ENCODE data around the gene WWC2.
A peak's percentile ranks its signal among the peaks of the same experiment; 100 is the strongest.

The WWC2 gene

DNA sequence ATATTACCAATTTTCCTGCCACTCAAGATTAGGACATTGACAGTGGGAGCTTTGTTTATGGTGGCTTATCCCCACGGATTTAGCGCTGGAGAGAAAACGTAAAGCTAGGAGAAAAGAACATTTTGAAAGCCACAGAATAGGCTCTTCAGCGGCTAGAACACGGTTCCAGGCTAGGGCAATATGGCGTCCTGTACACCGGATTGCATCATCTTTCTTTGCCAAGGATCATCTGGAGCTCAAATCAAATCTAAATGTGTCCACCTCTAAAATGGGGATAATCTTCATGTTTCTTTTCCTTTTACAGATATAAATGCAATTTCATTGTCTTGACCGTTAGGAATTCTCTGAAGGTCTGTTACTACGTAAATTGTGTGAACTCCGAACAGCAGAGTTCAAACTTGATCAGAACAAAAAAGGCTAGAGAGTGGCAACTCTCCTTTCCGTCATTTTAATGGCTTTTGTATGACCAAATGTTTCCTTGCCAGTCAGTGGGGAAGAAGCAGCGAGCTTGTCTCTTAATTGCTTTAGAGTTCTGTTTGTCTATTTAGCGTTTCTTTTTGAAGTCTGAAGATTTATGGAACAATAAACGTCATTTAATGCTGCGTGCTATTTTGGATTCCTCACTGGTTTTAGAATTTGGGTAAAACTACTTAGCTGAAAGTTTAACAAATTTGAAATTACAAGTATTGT, 2.6 kb upstream of the WWC2 start:
- TF ChIP-seq SPI1 (IDR thresholded peaks at IDR 0.05; ENCODE audit: borderline replicate concordance, low read depth): no peak
- TF ChIP-seq, protein P1, sequence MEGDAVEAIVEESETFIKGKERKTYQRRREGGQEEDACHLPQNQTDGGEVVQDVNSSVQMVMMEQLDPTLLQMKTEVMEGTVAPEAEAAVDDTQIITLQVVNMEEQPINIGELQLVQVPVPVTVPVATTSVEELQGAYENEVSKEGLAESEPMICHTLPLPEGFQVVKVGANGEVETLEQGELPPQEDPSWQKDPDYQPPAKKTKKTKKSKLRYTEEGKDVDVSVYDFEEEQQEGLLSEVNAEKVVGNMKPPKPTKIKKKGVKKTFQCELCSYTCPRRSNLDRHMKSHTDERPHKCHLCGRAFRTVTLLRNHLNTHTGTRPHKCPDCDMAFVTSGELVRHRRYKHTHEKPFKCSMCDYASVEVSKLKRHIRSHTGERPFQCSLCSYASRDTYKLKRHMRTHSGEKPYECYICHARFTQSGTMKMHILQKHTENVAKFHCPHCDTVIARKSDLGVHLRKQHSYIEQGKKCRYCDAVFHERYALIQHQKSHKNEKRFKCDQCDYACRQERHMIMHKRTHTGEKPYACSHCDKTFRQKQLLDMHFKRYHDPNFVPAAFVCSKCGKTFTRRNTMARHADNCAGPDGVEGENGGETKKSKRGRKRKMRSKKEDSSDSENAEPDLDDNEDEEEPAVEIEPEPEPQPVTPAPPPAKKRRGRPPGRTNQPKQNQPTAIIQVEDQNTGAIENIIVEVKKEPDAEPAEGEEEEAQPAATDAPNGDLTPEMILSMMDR (IDR thresholded peaks at IDR 0.05; ENCODE audit: insufficient read depth, low read length): no peak
- H3K4me3 ChIP-seq (replicated peaks; ENCODE audit: insufficient read depth, low read length): no peak overlapping the region
- no peak for DNase-seq (ENCODE audit: low read depth in 1 of 2, low spot score in 1 of 2)
- H3K27me3 ChIP-seq (ENCODE audit: insufficient read depth, poor library complexity, severe bottlenecking): peaks cover 37% of the 10 kb centered on the region
- H3K27ac ChIP-seq (replicated peaks): no peak overlapping the region

DNA sequence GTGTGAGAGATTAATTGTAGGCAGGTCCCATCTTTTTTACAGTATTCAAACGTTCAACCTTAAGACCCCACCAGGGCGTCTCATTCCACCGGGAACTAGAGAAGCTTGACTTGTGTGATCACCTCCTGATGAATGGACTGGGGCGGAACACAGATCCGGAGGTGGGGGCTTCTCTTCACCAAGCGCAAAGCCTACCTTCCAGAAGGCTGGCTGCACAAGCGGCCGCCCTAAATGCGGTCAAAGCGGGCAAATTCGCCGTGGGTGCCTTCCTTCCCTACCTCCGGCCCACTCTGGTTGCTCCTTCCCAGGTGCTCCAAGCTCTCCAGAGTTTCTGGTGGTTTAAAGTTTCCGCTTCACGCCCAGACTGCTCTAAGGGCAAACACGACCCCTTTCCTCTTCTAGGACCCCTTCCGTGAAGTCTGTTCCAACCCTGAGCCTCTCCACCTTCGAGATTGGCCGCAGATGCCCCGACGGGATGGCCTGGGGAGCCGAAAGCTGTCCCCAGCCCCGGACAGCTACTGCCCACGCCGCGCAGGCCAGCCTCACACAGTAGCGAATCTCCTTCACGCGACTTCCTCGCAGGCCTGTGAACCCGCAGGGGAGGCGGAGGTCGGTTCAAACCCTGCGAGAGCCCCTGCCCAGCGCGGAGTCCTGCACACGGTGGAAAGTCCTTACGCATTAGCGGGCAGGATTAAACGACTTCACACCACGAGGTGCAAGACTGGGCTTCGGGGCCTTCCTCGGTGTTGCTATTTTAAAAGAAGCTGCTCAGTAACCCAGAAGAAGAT, 1.6 kb upstream of the WWC2 start:
- Histone ChIP-seq H3K4me3 (replicated peaks; ENCODE audit: insufficient read depth, low read length) (peak overlapping the region; percentile 53; the same call in 1 of the 2 replicates), H3K27me3 (ENCODE audit: insufficient read depth, poor library complexity, severe bottlenecking) (peaks cover 44% of the 10 kb centered on the region), H3K27ac (replicated peaks) (no peak overlapping the region)
- DNase-seq (ENCODE audit: low read depth in 1 of 2, low spot score in 1 of 2): no peak
- TF ChIP-seq GABPA (IDR thresholded peaks at IDR 0.05; ENCODE audit: low read depth) (no peak), POLR2AphosphoS5 (IDR thresholded peaks at IDR 0.05; ENCODE audit: low read depth) (no peak), SPI1 (IDR thresholded peaks at IDR 0.05; ENCODE audit: borderline replicate concordance, low read depth) (no peak)
- TF ChIP-seq, protein P2, sequence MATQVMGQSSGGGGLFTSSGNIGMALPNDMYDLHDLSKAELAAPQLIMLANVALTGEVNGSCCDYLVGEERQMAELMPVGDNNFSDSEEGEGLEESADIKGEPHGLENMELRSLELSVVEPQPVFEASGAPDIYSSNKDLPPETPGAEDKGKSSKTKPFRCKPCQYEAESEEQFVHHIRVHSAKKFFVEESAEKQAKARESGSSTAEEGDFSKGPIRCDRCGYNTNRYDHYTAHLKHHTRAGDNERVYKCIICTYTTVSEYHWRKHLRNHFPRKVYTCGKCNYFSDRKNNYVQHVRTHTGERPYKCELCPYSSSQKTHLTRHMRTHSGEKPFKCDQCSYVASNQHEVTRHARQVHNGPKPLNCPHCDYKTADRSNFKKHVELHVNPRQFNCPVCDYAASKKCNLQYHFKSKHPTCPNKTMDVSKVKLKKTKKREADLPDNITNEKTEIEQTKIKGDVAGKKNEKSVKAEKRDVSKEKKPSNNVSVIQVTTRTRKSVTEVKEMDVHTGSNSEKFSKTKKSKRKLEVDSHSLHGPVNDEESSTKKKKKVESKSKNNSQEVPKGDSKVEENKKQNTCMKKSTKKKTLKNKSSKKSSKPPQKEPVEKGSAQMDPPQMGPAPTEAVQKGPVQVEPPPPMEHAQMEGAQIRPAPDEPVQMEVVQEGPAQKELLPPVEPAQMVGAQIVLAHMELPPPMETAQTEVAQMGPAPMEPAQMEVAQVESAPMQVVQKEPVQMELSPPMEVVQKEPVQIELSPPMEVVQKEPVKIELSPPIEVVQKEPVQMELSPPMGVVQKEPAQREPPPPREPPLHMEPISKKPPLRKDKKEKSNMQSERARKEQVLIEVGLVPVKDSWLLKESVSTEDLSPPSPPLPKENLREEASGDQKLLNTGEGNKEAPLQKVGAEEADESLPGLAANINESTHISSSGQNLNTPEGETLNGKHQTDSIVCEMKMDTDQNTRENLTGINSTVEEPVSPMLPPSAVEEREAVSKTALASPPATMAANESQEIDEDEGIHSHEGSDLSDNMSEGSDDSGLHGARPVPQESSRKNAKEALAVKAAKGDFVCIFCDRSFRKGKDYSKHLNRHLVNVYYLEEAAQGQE (IDR thresholded peaks at IDR 0.05; ENCODE audit: insufficient replicate concordance, low read depth): no peak
- TF ChIP-seq, protein P1 (IDR thresholded peaks at IDR 0.05; ENCODE audit: insufficient read depth, low read length): no peak

DNA sequence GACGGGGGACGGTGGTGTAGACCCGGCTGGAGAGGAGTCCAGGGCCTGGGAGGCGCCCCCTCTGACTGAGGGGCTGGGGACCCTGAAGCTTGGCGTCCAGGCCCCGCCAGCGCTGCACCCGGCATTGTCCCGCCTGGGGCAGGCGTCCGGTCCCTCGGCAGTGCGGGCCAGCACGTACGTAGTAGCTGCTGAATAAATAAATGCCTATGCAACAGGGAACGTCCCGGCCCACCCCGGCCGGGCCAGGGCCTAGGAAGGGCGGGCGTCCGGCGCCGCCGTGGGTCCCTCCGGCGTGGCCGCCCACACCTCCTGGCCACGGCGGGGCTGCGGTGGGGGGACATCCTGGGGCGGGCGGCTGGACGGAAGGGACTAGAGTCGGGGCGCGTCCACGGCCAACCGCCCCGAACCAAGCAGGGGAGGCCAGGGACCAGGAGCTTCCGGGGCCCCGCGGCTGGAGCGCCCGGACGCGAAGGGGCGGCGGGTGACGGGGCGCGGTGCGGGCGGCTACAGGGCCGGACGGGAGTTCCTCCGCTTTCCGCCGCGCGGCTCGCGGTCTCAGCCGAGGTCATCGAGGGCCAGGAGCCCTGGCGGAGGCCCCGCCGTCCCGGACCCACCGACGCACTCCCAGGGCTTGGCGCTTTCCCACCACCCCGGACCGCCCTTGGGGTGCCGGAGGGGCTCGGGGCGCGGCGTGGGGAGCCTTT, 886 bp upstream of the WWC2 start:
- no peak overlapping the region for H3K27ac ChIP-seq (replicated peaks)
- H3K4me3 ChIP-seq (replicated peaks; ENCODE audit: insufficient read depth, low read length): peak overlapping the region; percentile 53
- TF ChIP-seq, protein P1 (IDR thresholded peaks at IDR 0.05; ENCODE audit: insufficient read depth, low read length): no peak
- TF ChIP-seq, protein P2 (IDR thresholded peaks at IDR 0.05; ENCODE audit: insufficient replicate concordance, low read depth): no peak
- TF ChIP-seq POLR2AphosphoS5 (IDR thresholded peaks at IDR 0.05; ENCODE audit: low read depth) (no peak), GABPA (IDR thresholded peaks at IDR 0.05; ENCODE audit: low read depth) (no peak), SPI1 (IDR thresholded peaks at IDR 0.05; ENCODE audit: borderline replicate concordance, low read depth) (no peak)
- no peak for DNase-seq (ENCODE audit: low read depth in 1 of 2, low spot score in 1 of 2)
- peaks cover 44% of the 10 kb centered on the region for H3K27me3 ChIP-seq (ENCODE audit: insufficient read depth, poor library complexity, severe bottlenecking)

All from HL-60 (cell line).